GF-D8 (cell line): Measurements from ENCODE around the gene SP6.

Experiments used
- DNase-seq: peaks from one replicate; lab custom pipeline; 2025; lab: John Stamatoyannopoulos, UW

The SP6 gene

DNA sequence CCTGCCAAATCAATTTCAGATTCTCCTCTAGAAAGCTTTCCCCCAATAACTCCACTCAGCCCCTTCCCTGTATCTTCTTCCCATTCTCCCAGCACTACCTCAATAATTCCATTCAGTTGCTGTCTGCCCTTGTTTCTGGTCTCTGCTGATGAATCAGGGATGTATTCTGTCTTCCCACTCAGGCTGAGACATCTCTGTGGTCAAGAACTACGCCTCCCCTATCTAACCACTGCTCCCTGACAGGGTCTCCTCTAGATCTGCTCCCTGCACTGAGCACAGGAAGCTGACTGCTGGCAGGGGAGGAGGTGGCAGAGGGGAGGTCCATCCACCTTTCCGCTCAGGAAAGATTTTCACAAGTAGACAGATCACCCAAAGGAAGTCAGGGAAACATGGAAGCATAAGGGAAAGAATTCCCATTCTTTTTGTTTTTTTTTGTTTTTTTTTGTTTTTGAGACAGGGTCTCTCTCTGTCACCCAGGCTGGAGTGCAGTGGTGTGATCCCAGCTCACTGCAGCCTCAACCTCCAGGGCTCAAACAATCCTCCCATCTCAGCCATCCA lies 28.1 kb upstream of the SP6 start:
- no peak for DNase-seq

DNA sequence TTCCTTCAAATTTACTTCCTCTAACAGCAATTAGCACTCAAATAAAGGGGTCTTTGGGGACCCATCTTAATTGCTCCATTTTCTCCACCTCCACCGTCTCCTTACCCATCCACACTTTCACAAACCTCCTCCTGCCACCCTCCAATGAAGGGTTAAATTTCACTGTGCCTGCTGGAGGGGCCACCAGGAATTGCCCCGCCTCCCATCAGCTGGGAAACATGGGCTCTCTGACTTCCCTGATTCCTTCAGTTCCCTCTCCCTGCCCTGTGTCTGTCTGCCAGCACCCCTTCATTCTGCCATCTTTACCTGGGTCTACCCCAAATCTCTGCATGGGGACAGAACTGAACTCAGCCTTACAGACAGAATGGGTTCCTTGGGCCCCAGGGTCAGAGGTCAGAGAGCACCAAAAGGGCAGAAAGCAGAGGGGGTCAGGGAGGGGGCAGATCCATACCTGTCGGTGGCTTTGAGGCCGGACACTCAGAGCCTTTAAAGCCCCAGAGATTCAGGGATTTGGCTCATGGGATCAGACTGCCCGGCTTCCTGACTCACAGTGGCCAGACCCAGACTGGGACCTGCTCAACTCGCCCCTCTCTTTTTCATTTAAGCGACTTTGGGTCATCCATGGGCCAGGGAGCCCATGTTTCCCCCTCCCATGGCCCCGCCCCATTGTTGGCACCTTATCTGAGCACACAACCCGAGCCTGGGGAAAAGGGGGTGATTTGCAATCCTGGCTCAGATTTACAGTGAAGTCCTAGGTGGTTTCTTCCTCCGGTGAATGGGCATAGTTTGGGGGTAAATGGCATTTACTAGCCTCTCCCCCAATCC lies 27.5 kb upstream of the SP6 start:
- DNase-seq, result no peak

DNA sequence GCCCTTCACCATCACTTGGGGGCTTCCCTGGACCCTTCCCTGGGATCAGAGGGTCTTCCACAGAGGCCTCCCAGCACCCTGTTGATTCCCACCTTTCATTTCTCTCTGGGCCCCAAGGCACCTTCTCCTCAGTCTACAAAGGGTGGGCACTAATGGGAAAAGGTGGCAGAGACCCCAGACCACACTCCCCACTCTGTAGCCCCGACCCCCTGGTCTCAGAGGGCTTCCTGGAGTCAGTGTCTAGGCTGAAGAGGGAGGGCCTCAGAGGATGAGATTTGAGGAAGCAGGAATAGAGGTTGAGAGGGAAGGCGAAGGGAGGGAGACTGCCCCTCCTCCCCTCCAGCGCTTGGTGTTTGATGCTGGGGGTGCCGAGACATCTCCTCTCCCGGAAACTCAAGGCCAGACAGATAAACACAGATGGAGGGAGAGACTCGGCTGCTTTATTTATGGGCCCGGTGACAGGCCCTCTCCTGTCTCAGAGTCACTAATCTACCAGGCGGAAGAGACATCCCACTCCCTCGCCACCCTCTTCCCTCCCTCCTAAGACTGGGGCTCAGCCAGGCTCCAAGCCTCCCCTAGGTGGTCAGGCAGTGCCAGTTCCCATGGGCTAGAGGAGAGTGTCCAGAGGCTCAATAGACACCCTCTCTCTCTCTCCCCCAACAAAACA lies 26.5 kb upstream of the SP6 start:
- DNase-seq, result no peak

DNA sequence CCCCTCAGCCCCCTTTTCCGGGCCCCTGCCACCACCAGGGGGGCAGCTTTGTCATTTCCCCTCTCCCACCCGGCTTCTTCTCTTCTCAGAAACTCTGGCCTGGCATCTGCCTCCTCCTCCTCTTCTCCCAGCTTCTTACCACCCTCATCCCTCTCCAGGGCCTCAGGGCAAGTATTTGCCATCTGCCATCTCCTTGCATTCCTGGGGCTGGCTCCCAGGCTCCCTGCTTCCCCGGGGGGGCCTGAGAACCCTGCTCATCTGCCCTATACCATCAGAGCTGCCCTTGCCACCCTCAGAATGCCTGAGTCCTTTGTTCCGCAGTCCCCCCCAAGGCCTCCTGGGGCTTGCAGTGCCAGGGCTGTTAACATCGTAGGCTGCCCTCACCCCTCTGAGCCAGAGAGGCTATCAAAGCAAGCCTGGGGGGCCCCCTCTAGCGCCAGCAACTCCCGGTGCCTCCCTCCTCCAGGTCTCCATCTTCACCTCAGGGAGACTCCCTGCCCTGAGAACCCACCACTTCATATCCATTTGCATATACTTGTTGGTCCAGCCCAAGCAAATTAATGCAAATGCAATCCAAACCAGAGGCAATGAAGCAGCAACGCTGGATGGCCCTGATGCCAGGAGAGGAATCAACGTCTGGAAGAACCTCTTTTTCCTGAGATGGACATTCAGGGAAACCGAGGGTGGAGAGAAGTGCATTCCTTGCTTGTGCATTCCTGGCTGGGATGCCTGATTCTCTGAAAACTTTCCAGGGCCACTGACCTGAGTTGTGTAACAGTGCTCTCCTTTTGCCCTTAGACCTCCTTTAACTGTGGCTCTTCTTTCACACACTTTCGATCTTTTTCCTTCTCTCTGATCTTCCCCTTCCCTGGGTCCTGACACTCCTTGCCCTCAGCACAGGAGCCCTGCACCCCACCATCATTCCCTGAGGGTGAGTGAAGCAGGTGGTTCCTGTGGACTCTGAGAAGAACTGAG lies 24.3 kb upstream of the SP6 start:
- no peak for DNase-seq

DNA sequence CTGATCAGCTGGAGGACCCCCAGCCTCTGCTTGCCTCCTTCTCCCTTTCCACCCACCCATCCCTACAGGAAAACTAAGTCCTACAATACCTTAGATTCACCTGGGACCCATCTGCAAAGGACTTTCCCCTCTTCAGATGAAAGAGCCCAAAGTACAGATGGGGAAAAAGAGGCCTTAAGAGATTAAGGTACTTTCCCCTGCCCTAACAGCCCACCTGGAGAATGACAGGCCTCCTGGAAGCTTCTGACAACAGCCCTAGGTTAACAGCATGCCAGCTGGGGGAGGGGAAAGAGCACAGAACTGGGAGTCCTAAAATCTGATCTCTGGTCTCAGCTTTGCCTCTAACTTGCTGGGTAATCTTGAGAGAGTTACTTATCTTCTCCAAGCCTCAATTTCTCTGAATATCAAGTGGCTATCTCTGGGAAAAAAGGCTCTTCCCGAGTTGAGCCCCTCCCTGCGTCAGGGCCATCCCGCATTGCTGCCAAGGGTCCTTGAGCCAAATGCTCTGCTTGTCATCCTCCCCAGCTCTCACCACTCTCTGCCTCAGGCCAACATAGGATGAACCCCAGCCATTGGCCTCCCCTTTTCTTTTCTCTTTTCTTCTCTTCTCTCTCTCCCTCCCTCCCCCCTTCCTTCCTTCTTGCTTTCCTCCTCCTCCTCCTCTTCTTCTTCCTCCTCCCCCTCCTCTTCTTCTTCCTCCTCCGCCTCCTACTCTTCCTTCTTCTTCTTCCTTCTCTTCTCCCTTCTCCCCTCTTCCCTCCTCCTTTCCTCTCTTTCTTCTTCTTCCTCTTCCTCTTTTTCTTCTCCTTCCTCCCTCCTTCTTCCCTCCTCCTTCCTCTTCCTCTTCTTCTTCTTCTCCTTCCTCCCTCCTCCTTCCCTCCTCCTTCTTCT lies 22.5 kb upstream of the SP6 start:
- DNase-seq, result no peak

DNA sequence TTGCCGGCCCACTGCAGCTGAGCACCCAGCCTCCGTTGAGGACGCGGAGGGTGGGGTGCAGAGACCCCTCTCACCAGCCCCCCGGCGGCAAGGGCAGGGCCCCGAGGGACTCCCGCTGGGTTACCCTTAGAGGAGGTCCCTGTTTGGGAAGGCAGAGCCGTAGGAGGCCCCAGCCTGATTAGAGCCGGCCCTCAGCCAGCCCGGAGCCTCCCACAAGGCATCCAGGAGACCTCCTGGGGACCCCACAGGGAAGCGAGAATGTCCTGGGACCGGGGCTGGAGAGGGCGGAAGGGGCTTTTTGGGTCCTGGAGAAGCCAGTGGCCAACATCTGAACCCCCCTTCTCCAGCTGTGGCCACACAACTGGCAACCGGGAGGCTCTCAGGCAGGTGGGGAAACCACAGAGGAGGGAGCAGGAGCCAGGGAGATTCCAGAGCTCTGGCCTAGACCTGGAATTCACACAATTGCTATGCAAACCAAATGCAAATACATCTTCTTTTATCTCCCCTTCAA lies 21.7 kb upstream of the SP6 start:
- DNase-seq, result no peak

DNA sequence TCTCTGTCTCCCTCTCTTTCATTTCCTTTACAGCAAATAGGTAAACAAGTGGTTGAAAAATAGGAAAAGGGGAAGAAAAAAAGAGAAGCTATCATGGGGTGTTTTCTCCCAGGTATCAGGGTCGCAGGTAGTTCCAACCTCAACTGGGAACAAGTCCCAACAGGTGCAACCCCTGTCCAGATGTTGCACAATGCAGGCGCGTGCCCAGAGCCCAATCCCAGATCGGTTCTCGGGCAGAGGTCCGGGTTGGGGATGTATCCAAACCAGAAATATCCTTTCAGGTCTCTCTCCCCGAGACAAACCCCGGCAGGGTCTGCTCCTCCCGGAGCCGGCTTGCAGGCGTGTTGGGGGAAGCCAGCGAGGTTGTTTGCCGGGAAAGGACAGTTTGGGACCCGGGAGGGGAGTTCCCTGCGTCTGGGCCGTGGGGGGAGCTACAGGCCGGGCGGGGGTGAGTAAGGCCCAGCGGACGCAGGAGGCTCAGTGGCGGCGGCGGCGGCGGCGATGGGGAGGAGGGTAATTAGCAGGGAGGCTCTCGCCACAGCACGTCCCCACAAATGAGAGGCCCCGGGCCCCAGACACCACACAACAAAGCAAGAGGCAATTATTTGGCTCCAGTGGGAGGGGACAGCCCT lies 21.2 kb upstream of the SP6 start:
- no peak for DNase-seq

DNA sequence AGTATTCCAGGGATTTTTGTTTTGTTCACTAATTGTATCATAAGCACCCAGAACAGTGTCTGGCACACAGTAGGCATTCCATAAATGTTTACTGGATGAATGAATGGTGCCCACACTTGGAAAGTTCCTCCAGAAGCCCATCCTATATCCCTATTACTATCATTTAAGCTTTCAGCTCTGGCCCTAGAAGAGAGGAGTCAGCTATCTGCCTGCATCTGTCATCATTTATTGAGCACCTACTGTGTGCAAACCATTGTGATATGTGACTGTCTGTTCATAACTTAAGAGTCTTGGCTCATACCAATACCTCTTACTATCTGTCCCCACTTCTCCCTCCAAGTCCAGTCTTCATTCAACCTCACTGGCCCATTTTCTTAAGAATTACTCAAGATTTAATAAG lies 20.1 kb upstream of the SP6 start:
- DNase-seq, result no peak

DNA sequence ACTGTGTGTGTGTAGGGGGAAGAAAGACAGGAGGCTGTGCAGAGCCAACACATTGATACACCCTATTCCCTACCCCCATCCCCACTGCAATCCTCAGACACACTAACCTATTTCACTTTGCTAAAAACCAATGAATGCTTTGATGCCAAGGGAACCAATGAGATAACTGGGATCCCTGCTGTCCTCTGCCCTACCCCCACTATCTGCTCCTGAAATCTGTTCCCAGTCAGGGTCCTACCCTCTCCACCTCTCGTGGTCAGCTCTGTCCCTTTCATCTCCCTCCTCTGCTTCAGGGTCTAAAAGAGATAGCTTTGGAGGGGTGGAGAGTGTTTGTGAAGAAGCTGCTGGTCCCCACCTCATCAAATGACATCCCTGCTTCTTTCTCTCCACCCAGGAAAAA lies 19.1 kb upstream of the SP6 start:
- no peak for DNase-seq

DNA sequence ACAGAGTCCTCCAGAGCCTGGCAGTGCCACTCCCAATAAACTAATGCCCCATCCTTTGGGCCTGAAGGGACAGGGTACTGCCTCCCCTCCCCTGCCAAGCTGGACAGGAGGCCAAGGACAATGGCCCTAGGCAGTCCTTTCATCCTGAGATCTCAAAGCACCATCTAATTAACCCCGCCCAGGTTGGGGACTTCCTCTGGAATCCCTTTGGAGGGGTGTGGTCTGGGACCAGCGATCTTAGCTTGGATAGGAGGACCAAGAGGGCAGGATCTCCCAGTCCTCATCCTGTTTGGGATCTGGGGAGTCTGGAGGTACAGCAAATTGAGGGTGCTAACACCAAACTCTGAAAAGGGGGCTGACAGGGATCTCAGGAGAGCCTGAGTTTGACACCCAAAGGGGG lies 18.2 kb upstream of the SP6 start:
- DNase-seq, result no peak

DNA sequence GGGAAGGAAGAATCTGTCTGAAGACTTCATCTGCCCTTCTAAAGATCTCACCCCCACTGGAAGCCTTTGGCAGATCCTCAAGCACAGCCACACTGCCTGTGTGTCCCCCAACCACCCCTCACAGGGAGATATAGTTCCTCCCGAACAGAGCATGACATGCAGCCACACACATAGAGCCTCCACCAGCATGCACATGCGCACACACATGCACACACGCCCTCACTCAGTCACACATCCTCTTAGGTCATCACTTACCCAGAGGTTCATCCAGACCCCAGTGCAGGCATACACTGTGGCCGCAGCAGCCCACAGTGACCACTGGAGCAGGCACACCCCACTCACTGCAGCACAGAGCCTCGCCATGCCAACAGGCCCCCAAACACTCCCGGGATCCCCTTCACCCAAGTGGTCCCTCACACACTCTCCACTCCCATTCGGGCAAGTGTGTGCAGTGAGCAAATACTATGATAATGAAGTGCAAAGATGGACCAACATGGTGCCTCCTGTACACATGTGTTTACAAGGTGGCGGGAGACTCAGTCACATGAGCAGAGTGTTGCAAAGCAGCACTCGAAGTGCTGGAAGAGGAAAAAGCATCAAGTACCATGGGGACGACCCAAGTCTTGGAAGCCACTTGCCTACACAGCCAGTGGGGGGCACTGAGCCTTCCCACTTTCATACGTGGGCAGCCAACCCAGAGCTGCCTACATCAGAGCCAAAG lies 17.0 kb upstream of the SP6 start:
- no peak for DNase-seq

DNA sequence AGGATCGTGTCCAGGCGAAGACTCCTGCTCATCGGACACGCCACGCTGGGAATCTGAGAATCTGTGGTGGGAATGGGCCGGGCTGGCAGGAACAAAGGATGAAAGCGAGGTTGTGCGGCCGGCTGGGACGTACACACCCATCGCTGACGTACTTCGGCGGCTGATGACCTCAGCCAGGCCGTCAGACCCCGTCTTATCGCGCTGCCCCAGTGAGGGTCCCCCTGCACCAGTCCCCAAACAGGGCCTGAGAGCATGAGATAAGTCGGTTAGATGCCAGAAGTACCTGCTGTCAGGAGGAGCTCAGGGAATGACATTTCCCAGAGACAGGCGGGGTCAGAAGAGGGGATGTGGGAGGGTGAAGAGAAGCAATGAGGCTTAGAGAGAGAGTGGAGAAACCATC lies 16.0 kb upstream of the SP6 start:
- no peak for DNase-seq

DNA sequence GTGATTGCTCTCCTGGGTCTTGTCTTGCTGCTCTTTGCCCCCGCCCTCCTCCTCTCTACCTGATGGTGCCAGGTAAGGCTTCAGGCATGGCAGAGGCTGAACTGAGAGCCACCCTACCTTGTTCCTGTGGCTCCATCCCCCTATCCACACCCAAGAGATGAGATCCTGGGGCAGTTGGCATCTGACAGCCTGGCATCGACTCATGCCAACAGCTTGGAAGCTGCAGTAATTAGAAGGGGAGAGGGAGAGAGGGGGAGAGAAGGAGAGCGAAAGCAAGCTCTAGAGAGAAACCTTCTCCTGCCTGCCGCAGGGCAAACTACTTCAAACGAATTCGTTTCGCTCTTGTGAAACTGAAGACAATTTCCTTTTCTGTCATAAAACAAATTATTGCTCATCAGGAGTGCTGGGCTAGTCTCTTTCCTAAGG lies 13.8 kb upstream of the SP6 start:
- no peak for DNase-seq

DNA sequence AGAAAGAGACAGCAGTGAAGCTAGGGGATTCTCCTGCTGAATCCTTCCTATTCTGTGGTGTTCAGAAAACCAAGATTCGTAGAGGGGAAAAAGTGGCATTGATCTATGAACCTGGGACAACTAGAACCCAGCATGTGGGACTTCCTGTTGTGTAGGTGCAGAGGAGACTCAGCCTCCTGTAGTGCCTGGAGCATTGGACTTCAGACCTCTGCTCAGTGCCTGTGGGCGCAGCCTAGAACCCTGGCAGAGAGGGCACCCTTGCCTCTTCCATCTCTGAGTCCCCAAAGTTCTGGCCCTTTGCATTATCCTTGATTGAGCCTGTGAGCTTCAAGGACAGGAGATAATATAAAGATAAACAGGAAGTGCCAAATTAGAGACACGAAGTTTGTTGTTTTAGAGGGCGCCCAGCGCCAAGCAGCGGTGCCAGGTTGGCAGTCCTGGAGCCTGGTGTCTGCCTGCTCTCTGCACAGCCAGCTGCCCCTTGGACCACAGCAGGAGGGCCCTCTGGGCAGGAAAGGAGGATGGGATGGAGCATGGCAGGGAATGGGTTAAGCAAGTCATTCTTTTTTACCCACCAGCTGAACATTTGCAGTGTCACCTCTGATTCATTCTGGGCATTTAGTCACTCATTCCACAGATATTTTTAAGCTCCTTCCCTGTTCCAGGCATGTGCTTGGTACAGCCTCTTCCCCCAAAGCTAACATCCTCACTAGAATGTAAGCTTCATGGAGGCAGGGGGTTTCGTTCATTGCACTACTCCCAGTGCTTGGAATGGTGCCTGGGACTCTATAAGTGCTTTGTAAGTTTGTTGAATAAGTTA lies 11.9 kb upstream of the SP6 start:
- no peak for DNase-seq

DNA sequence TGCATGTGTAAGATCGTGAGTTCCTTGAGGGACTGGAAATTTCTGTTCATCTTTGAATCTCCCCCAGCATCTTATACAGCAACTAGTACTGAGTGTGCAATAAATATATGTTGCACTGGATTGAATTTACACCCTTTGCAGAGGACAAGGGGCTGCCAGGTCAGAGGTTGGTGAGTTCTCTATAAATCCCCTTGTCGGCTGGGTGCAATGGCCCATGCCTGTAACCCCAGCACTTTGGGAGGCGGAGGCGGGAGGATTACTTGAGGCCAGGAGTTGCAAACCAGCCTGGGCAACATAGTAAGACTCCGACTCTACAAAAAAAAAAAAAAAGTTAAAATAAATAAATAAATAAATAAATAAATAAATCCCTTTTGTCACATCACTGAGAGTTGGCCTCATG lies 9.4 kb upstream of the SP6 start:
- no peak for DNase-seq

DNA sequence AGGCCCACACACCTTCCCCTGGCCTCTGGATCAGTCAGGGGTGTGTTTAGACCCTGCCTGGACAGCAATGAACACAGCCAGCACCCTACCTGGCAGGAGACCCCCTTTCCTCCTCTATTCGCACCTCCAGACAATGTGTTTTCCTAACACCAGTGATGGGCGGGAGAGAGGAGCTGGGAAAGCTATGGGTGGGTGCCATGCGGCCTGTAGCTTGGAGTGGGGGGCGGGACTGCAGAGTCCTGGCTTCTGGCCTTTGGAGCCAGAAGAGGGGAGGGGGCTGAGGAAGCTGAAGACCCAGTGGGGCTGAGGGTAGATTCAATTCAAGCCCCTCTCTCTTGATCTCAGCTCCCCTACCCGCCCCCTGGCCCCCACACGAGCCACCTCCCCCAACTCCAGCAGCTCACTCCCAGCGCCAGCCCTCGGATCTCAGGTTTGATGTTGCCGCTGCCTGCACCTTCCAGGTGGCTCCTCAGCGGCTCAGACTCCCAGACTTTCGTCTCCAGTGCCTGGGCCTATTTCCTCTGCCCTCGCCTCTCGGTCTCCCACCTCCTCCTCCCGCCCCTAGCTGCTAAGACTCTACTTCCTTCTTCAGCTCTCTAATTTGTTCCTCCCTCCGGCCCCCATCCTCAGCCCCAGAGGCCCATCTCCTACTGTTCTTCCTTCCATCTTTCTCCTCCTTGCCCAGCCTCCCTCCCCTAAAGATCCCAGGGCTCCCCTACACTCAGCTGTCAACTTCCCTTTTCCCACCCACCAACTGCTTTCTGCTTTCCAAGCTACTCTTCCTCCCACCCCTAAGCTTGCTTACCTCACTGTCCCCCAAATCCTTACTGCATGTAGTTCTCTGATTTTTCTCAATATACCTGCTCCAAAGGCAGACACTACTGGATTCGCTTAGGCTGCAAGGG lies 6.8 kb upstream of the SP6 start:
- no peak for DNase-seq

DNA sequence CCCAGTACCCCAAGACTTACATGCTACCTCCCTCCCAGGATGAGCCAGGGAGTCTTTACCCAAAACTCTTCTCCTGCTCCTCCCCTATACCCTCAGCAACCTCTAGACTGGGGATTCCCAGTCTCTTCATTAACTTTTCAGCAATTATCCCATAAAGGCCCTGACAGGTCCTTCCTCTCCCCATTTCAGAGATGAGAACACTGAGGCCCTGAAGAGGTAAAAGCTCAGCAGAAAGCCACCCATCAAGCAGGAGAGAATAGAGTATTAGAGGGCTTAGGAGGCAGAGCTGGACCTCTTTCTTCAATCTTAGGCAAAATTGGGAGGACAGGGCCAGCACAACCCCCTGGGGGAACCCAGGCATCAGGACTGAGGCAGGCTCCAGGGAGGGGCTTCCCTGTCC lies 5.9 kb upstream of the SP6 start:
- DNase-seq, result no peak

DNA sequence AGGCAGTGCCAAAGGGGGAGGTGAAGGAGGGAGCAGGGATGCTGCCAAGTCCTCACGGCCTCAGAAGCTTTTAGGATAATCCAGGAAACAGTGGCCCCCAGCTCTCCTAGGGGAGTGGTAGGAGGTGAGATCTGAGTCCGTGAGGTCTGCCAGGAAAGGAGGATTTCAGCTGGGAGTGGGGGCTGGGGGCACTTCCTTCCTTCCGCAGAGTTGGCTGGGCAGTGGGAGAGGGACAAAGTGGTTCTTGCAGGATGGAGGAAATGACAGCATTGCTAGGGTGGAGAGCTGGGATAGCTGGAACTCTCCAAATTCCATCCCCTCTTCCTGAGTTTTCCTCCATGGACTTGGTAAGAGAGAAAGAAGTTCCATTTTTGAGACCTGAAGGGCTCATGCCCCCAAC lies 4.8 kb upstream of the SP6 start:
- no peak for DNase-seq
